ENCODE data around the gene HOXA10.

HOXA10 gene

GRCh38 chr7:27124096-27124901 lies 49.8 kb downstream of the HOXA10 start:
- in situ Hi-C loops (cut with MboI; ENCODE audit: low sequenced_read_pairs): no loop called here

DNA sequence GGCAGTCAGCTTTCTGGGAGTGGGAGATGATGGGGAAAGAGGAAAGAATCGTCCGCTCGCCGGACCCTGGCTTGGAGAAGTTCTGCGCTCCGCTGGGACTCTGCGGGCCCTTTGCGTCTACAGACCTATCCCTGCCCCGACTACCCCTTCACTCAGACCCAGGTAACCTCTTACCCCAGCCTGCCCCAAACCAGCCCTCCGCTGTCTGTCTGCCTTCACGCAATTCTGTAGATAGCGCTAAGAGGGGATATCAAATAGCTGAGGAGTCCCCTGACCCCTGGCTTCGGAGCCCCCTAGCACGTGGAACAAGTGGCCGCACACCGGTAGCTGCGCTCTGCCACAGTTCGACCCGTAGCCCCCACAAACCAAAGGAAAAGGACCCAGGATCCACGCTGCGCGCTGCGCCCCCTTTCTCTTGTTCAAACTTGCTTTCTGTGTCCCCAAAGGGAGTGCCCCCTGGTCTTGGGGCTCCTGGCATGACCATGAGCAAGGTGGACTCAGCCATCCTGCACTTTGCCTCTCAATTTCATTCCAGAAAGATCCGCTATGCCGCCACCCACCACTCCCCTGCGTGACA lies 50.6 kb downstream of the HOXA10 start:
- in situ Hi-C loops (cut with MboI; ENCODE audit: low sequenced_read_pairs): no loop called here

GRCh38 chr7:27123007-27123476 lies 51.1 kb downstream of the HOXA10 start:
- in situ Hi-C loops (cut with MboI; ENCODE audit: low sequenced_read_pairs): no loop called here

DNA sequence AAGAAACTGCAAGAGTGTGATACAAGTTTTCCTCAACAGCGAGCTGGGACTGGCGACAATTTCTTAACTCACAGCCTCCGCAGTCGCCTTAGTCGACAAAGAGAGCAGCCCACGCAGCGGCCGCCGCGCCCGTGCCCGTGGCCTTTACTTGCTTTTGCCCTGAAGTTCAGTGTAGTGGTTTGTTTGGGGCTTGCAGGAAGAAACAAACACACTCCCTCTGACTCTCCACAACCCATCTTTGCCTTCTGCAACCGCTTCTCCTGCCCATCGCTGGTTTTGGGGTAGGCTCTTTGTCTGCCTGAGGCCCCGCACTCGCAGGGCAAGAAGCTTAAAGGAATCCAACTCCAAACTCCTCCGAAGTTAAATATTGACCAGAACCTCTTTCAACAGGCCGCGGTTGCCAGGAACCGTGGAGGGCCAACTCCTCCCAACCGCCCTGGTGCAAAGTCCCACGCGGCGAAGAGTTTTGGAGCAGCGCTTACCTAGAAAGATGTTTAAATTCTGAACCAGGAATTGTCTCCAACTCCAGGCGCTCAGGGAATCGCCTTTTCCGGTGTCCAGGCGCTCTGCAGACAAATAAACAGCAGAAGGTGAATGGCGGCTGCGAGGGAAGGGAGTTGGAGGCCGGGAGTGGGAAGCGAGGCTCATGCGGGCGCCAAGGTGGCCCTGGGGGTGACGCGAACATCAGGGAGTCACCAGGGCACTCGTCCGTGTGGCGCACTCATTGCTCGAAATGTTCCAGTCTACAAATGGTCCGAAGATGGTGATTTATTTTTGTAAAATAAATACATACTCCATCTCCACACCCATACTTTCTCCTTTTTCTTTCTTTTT lies 51.8 kb downstream of the HOXA10 start:
- in situ Hi-C loops (cut with MboI; ENCODE audit: low sequenced_read_pairs): no loop called here

DNA sequence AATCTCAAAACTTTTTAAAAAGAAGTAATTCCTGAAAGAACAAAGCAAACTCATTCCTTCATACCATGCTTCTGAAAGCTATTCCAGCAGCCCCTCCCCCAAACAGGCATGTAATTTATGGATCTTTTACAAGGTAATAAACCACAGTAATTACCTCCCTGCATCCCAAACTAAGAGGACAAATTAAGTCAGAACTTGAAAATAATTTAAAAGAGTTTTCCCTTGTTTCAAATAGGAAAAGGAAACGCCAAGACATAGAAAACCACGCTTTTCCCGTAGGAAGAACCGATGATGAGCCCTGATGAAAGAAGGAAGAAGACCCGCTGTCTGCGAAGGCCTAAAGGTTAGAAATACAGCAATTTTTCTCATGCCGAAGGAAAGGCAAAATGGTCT lies 52.4 kb downstream of the HOXA10 start:
- in situ Hi-C loops (cut with MboI; ENCODE audit: low sequenced_read_pairs): no loop called here
